Osteocyte (in vitro differentiated cells): ENCODE measurements around the gene NCOA6. TPM values are rescaled to one million over a fixed set of nuclear protein-coding genes. Genes with fewer than 3 reads are reported as not detected.
A peak's percentile ranks its signal among the peaks of the same experiment; 100 is the strongest.
"Not testable (repeated sequence)": the region's sequence is repeated elsewhere in the genome, so short reads cannot be mapped to it uniquely, and the experiment has no call there.

Source experiments
- DNase-seq: peaks from one replicate; pipeline ENCODE4 v3.0.0; 2021; ENCODE audit warnings: mixed read lengths; ENCODE audit not compliant: unreplicated experiment; ENCODE audit errors: extremely low spot score
- H3K27ac Mint-ChIP-seq: one replicate; pipeline ENCODE4 v1.8.0; 2021; ENCODE audit warnings: mild to moderate bottlenecking, mixed read lengths; ENCODE audit not compliant: unreplicated experiment
- H3K27me3 Mint-ChIP-seq: one replicate; pipeline ENCODE4 v1.8.0; 2021; ENCODE audit warnings: mixed read lengths; ENCODE audit not compliant: unreplicated experiment
- H3K36me3 Mint-ChIP-seq: one replicate; pipeline ENCODE4 v1.8.0; 2021; ENCODE audit warnings: mixed read lengths; ENCODE audit not compliant: unreplicated experiment
- H3K4me1 Mint-ChIP-seq: one replicate; pipeline ENCODE4 v1.8.0; 2021; ENCODE audit warnings: mixed read lengths; ENCODE audit not compliant: unreplicated experiment
- H3K4me3 Mint-ChIP-seq: one replicate; pipeline ENCODE4 v1.8.0; 2021; ENCODE audit warnings: mild to moderate bottlenecking, moderate library complexity, mixed read lengths; ENCODE audit not compliant: unreplicated experiment
- H3K9me3 Mint-ChIP-seq: one replicate; pipeline ENCODE4 v1.8.0; 2021; ENCODE audit warnings: mixed read lengths; ENCODE audit not compliant: unreplicated experiment
- total RNA-seq: library from RNA; stranded (reverse); gene quantifications from 2 replicates; pipeline ENCODE4 v1.2.1, GENCODE V29; 2021
- TF ChIP-seq, protein P1 (sequence below): fragments of 200-600 bp; sonication (generic); IDR thresholded peaks from 2 replicates; pipeline ENCODE4 v1.5.0; 2021; ENCODE audit warnings: antibody characterized with exemption, mild to moderate bottlenecking, moderate library complexity

Gene NCOA6
- total RNA-seq, 1 donor from 2014 or later, result 33.4 TPM

GRCh38 chr20:34716921-34717229 lies 108.6 kb downstream of the NCOA6 start:
- H3K27ac Mint-ChIP-seq, result no peak overlapping the region
- H3K4me1 Mint-ChIP-seq, result peaks cover 11% of the 10 kb centered on the region
- no peaks in the 10 kb centered on the region for H3K9me3 Mint-ChIP-seq
- peaks cover 20% of the 10 kb centered on the region for H3K36me3 Mint-ChIP-seq
- TF ChIP-seq, protein P1, sequence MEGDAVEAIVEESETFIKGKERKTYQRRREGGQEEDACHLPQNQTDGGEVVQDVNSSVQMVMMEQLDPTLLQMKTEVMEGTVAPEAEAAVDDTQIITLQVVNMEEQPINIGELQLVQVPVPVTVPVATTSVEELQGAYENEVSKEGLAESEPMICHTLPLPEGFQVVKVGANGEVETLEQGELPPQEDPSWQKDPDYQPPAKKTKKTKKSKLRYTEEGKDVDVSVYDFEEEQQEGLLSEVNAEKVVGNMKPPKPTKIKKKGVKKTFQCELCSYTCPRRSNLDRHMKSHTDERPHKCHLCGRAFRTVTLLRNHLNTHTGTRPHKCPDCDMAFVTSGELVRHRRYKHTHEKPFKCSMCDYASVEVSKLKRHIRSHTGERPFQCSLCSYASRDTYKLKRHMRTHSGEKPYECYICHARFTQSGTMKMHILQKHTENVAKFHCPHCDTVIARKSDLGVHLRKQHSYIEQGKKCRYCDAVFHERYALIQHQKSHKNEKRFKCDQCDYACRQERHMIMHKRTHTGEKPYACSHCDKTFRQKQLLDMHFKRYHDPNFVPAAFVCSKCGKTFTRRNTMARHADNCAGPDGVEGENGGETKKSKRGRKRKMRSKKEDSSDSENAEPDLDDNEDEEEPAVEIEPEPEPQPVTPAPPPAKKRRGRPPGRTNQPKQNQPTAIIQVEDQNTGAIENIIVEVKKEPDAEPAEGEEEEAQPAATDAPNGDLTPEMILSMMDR, result no peak
- no peak for DNase-seq
- no peaks in the 10 kb centered on the region for H3K27me3 Mint-ChIP-seq
- H3K4me3 Mint-ChIP-seq, result no peak overlapping the region

GRCh38 chr20:34715384-34715783 lies 110.1 kb downstream of the NCOA6 start:
- H3K27ac Mint-ChIP-seq, result no peak overlapping the region
- no peak for DNase-seq
- H3K36me3 Mint-ChIP-seq, result peaks cover 20% of the 10 kb centered on the region
- TF ChIP-seq, protein P1, result no peak
- H3K9me3 Mint-ChIP-seq, result no peaks in the 10 kb centered on the region
- H3K4me3 Mint-ChIP-seq, result no peak overlapping the region
- peaks cover 18% of the 10 kb centered on the region for H3K4me1 Mint-ChIP-seq
- H3K27me3 Mint-ChIP-seq, result no peaks in the 10 kb centered on the region

DNA sequence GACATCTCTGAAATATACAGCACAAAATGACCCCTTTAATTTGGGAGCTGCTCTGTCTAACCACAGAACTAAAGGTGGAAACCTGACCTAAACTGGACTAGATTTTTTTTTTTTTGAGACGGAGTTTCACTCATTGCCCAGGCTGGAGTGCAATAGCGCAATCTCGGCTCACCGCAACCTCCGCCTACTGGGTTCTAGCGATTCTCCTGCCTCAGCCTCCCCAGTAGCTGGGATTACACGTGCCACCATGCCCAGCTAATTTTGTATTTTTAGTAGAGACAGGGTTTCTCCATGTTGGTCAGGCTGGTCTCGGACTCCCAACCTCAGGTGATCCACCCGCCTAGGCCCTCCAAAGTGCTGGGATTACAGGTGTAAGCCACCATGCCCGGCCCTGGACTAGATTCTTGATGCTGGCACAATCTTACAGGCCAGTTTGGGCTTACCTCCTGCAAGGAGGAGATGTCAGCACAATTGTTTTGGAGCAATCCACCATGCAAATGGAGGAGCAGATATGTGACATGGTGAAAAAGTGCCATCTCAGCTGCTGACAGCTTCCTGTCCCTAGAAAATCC lies 111.4 kb downstream of the NCOA6 start:
- not testable (repeated sequence) for DNase-seq, H3K27me3 Mint-ChIP-seq, H3K9me3 Mint-ChIP-seq, H3K4me3 Mint-ChIP-seq
- H3K4me1 Mint-ChIP-seq, result peaks cover 20% of the 10 kb centered on the region
- peak overlapping the region; percentile 73 for H3K27ac Mint-ChIP-seq
- H3K36me3 Mint-ChIP-seq, result peaks cover 14% of the 10 kb centered on the region

DNA sequence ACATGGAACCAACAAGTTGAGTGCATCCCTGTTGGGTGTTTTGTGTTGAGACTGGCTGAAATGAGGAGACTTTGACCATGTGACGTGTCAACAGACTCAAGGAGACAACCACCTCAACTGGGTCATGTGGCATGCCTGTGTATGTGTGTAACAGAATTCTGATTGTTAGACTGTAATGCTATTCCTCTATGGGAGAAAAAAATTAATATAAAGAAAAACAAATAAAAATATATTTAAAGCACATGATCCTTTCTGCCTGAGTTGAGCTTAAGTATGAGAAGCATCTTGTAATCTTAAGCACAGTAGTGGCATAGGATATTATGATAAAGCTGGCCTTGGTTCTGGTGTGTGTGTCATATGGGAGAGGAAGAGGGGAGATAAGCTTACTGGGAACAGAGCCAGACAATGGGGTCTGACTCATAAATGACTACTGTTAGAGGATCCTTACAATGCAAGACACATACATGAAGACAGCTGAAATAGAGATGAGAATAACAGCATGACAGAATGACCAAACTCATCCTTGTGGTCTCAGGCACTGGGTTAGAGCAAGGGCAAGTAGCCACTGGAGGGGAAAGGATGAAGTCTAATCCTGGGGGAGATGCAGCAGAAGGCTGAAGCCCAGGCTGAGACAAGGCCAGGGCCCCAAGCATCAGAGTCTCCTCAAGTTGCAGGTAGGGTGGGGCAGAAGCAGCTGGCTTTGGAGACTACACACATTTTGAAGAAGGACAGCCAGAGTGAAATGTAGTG lies 112.1 kb downstream of the NCOA6 start:
- no peaks in the 10 kb centered on the region for H3K27me3 Mint-ChIP-seq
- H3K4me1 Mint-ChIP-seq, result peaks cover 24% of the 10 kb centered on the region
- H3K36me3 Mint-ChIP-seq, result peaks cover 14% of the 10 kb centered on the region
- no peaks in the 10 kb centered on the region for H3K9me3 Mint-ChIP-seq
- H3K4me3 Mint-ChIP-seq, result no peak overlapping the region
- DNase-seq, result no peak
- TF ChIP-seq, protein P1, result no peak
- peak overlapping the region; percentile 73 for H3K27ac Mint-ChIP-seq

DNA sequence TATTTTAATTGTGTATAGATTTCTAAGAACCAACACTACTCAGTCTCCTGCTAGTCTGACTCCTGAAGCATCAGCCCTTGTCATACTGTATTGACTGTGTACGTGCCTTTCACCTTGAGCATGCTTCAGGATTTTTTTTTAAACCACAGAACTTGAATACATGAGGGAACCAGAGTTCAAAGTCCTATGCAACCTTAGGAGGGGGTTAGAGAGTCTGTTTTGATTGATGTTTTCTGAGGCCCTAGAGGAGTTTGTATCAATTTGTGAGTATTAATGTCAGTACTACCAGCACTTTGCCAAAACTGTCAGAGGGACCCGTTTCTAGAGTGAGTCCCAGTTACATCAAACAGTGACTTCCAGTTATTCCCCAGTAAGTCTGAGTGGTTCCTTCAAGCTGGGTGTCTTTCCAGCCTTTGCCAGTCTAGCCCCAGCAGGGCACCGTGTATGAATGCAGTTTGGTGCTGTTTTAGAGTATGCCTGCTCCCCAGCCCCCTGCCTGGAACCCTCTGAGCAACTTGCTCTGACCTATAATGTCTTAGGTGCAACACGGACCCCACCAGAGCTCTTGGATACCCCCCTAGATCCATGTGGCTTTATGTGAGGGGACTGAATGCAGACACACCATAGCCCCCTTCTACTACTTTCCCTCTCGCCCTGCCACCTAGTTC lies 112.8 kb downstream of the NCOA6 start:
- TF ChIP-seq, protein P1, result no peak
- Mint-ChIP-seq H3K9me3 (no peaks in the 10 kb centered on the region), H3K4me3 (no peak overlapping the region), H3K4me1 (peaks cover 29% of the 10 kb centered on the region), H3K36me3 (peaks cover 14% of the 10 kb centered on the region), H3K27me3 (no peaks in the 10 kb centered on the region), H3K27ac (peak overlapping the region; percentile 58)
- no peak for DNase-seq
